IgD-negative memory B cell (primary cell): ENCODE data around the gene SLC27A1. TPM values are rescaled to one million over a fixed set of nuclear protein-coding genes. Genes with fewer than 3 reads are reported as not detected.

ENCODE experiments used
- H3K27ac Mint-ChIP-seq, 3 donors: one replicate each; pipeline ENCODE4 v1.8.0; 2020 to 2022; ENCODE audit warnings: mild to moderate bottlenecking in 3 of 3, mixed read lengths in 3 of 3, moderate library complexity in 1 of 3
- H3K27me3 Mint-ChIP-seq: one replicate; pipeline ENCODE4 v1.8.0; 2021; ENCODE audit warnings: mixed read lengths
- H3K36me3 Mint-ChIP-seq: one replicate; pipeline ENCODE4 v1.8.0; 2020; ENCODE audit warnings: mild to moderate bottlenecking, mixed read lengths
- H3K4me1 Mint-ChIP-seq, 3 donors: one replicate each; pipeline ENCODE4 v1.8.0; 2020 to 2022; ENCODE audit warnings: mixed read lengths in 3 of 3, mild to moderate bottlenecking in 1 of 3
- H3K4me3 Mint-ChIP-seq, 4 donors: one replicate each; pipeline ENCODE4 v1.8.0; 2020 to 2022; ENCODE audit warnings: mild to moderate bottlenecking in 4 of 4, mixed read lengths in 4 of 4, moderate library complexity in 3 of 4
- H3K9me3 Mint-ChIP-seq, 3 donors: one replicate each; pipeline ENCODE4 v1.8.0; 2020 to 2021; ENCODE audit warnings: mixed read lengths in 3 of 3, mild to moderate bottlenecking in 1 of 3
- polyA plus RNA-seq: library from polyadenylated mRNA; unstranded; fragments of 300-500 nt; fragmentation: Illumina TruSeq; gene quantifications from one replicate; pipeline ENCODE4 v1.2.3, GENCODE V29; 2021

The SLC27A1 gene
- polyA plus RNA-seq: 4.5 TPM

DNA sequence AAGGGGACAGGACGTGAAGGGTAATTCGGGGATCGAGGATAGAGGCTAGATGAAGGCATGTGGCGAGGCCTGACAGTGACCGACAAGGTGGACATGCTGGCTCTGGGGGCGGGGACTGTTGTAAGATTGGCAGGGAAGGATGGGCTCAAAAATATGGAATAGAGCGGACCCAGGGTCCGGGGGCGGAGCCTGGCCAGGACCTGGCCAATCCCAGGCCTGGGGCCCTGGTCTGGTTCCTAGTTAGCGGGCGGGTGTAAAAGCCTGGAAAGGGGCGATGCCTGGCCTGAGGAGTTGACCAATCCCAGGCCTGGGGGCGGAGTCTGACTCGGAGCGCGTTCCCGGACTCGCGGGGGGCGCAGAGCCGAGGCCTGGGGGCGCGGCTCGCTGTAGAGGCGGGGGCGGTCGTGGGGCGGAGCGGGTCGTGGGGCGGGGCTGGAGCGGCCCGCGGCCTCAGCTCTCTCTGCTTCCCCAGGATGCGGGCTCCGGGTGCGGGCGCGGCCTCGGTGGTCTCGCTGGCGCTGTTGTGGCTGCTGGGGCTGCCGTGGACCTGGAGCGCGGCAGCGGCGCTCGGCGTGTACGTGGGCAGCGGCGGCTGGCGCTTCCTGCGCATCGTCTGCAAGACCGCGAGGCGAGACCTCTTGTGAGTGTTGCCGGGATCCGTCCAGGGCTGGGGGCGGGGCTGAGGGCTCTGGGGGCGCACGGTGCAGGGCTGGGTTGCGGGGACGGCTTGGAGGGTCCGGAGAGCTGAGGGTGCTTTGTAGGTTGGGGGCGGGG is at the start of gene SLC27A1:
SLC27A1 (plus strand) TSS at position 457 of the 774 bp plus-strand sequence; CDS start at position 474, 17 bp downstream.
- Mint-ChIP-seq H3K9me3 (no peaks in the 10 kb centered on the region), H3K4me1 (peaks cover 3 to 16% (median 13%) of the 10 kb centered on the region in 3 donors), H3K27me3 (no peaks in the 10 kb centered on the region), H3K27ac (peak within 1 kb of the TSS; percentile 32 to 96 (median 82)), H3K4me3 (peak within 1 kb of the TSS; percentile 79 to 98 (median 97)), H3K36me3 (peaks cover 3% of the 10 kb centered on the region)

DNA sequence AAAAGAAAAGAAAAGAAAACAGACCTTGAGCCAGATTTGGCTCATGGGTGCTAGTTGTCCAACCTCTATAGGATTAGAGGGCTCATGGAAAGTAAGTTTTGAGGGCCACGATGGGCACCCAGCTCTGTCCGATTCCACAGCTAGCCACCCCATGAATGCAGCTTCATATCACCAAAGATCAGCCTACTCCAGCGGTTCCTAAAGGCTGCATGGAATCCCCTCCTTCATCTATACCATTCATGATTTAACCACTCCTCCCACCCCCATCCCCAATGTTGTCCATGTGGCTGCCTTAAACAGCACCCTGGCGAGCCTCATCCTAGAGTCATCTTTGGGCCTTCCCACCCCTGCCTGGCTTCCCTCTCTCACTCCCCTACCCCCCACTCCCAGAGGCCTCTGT is 48.4 kb upstream of the SLC27A1 start:
- Mint-ChIP-seq H3K27me3 (peaks cover under 1% of the 10 kb centered on the region), H3K9me3 (no peaks in the 10 kb centered on the region), H3K4me3 (peak overlapping the region in 2 of 4 donors; percentile 4 to 58), H3K4me1 (peaks cover 6 to 13% (median 7%) of the 10 kb centered on the region in 3 donors), H3K27ac (no peak overlapping the region), H3K36me3 (peaks cover 1% of the 10 kb centered on the region)

DNA sequence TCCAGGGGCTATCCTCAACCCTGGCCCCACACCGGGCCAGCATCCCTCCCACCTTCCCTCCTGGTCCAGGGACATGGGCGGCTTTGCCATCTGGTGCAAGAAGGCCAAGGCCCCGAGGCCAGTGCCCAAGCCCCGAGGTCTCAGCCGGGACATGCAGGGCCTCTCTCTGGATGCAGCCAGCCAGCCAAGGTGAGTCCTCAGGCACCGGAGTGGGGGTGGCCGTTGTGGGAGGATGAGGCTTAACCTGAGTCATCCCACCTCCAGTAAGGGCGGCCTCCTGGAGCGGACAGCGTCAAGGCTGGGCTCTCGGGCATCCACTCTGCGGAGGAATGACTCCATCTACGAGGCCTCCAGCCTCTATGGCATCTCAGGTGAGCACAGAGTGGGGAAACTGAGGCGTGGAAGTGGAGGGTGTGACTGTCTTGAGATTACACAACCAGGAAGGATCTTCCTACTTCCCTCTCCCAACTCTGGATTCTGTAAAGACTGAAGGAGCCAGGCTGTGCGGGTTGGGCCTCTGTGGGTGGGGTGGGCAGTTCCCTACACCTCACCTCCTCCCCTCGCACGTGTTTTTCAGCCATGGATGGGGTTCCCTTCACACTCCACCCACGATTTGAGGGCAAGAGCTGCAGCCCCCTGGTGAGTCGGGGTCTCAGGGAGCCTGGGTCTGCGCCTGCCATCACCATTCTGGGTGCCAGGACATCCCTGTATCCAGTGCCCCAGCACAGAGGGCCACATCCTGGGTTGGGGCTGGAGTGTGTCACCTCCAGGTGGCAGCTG is 46.7 kb upstream of the SLC27A1 start:
- Mint-ChIP-seq H3K27ac (no peak overlapping the region), H3K4me3 (peak overlapping the region in 2 of 4 donors; percentile 14 to 60), H3K9me3 (no peaks in the 10 kb centered on the region), H3K27me3 (no peaks in the 10 kb centered on the region), H3K4me1 (peaks cover 6 to 13% (median 6%) of the 10 kb centered on the region in 3 donors), H3K36me3 (peaks cover 1% of the 10 kb centered on the region)

DNA sequence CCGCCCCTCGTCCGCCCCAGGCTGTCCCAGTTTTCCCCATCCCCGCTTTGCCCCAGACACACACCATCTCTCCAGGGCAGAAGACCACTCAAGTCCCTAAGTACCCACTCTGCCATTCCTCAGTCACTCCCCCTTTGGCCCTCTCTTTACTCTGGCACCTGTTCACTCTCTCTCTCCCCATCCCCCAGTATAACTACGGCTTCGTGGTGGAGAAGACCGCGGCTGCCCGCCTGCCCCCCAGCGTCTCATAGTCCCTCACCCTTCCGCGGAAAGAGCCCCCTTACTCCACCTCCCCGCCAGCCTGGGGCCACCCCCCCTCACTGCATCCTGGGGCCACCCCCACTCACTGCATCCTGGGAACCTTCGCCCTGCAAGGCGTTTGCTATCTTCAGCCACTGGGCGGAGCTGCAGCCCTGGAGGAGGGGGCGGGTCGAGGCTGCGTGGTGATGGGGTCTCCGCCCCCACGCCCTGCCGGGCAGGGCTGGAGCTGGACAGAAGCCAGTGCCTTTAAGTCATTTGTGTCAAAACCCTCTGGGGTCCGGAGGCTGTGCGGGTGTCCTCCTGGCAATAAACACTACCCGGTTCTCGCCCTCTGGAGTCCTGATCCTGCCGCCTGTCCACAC is 45.5 kb upstream of the SLC27A1 start:
- Mint-ChIP-seq H3K27ac (no peak overlapping the region), H3K4me3 (no peak overlapping the region), H3K4me1 (peaks cover 0 to 6% (median under 1%) of the 10 kb centered on the region in 3 donors), H3K36me3 (no peaks in the 10 kb centered on the region), H3K9me3 (no peaks in the 10 kb centered on the region), H3K27me3 (no peaks in the 10 kb centered on the region)

DNA sequence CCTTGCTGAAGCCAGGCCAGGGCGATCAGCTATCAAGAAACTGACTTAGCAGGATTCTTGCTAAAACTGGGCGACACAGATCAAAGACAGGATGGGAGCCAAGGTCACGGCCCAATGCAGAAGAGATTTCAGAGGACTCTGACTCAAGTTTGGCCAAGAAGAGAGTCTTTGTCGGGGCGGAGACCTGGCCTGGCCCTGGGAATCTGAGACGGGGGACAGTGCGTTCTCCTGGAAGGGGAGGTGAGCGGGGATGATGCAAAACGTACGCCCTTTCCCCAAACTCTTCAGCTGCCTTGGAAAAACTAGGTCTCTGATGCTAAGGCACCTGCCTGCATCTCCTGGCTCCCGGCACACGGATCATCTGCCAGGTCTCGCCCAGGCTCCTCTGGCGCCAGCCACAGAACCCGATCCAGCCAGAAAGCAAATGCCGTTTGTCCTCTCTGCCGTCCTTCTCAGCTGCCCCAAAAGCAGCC is 40.6 kb upstream of the SLC27A1 start:
- peak overlapping the region in 1 of 3 donors; percentile 42 for H3K27ac Mint-ChIP-seq
- no peaks in the 10 kb centered on the region for H3K4me1 Mint-ChIP-seq
- no peaks in the 10 kb centered on the region for H3K36me3 Mint-ChIP-seq
- H3K4me3 Mint-ChIP-seq: no peak overlapping the region
- H3K27me3 Mint-ChIP-seq: no peaks in the 10 kb centered on the region
- no peaks in the 10 kb centered on the region for H3K9me3 Mint-ChIP-seq

DNA sequence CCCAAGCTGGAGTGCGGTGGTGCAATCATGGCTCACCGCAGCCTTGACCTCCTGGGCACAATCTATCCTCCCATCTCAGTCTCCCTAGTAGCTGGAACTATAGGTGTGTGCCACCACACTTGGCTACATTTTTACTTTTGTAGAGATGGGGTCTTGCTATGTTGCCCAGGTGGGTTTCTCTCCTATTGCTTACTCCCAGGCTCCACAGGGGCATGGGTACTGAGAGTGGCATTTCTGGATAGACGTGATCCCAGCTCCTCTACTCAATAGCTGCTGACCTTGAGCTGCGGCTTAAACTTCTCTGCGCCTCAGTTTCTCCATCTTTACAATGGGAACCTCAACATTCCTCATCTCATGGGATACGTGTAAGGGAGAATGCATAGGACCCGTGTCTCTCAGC is 38.9 kb upstream of the SLC27A1 start:
- H3K27ac Mint-ChIP-seq: no peak overlapping the region

DNA sequence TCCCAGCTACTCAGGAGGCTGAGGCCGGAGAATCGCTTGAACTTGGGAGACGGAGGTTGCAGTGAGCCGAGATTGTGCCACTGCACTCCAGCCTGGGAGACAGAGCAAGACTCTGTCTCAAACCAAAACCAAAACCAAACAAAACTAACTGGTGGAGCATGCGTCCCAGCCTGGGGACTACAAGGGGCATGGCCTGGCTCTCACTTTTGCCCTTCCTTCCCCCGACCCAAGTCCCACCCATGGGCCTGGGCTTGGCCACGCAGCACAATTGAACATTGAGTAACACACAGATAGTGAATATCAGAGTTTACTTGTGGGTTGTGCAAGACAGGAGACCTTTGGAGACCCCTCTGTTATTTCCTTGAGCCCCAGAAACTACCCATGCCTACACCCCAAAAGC is 35.1 kb upstream of the SLC27A1 start:
- Mint-ChIP-seq H3K36me3 (no peaks in the 10 kb centered on the region), H3K4me1 (no peaks in the 10 kb centered on the region), H3K4me3 (no peak overlapping the region), H3K27me3 (no peaks in the 10 kb centered on the region), H3K9me3 (no peaks in the 10 kb centered on the region), H3K27ac (no peak overlapping the region)

More for the DNA sequence above, 38.9 kb upstream of the SLC27A1 start:
- Mint-ChIP-seq H3K4me3 (no peak overlapping the region), H3K9me3 (no peaks in the 10 kb centered on the region), H3K27me3 (no peaks in the 10 kb centered on the region), H3K4me1 (no peaks in the 10 kb centered on the region), H3K36me3 (no peaks in the 10 kb centered on the region)

DNA sequence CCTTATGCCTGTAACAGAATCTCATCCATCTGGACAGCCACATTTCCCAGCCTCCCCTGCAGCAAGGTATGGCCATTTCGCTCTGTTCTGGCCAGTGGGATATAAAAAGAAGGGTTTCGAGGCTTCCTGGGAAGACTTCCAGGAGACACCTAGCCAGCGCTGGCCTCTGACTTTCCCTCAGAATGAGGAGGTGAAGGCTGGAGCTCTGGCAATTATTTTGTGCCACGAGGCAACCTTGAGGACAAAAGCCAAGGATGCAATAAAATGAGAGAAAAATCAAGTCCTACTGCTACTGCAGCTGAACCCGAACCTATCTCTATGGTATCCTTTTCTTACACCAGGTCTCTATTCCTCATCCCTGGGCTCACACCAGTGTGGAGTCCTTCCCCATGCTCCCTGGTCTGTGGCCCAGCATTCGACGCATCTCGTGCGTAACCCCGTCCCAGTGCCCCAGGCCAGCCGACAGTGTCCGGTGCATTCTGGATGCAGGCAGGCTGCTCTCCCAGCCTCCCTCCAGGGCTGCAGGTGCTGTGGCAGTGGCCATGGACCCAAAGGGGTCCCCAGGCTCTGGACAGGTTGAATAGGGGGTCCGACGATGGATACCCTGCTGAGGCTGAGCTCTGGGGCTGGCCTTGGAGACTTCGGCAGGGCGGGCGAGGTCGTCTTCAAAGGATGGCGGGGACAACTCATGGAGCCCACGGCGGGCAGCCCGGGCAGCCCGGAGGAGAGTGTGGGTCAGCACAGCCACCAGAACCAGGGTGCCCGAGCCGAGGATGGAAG is 34.0 kb upstream of the SLC27A1 start:
- no peak overlapping the region for H3K27ac Mint-ChIP-seq
- no peaks in the 10 kb centered on the region for H3K9me3 Mint-ChIP-seq
- no peaks in the 10 kb centered on the region for H3K27me3 Mint-ChIP-seq
- H3K36me3 Mint-ChIP-seq: no peaks in the 10 kb centered on the region
- no peaks in the 10 kb centered on the region for H3K4me1 Mint-ChIP-seq
- no peak overlapping the region for H3K4me3 Mint-ChIP-seq

DNA sequence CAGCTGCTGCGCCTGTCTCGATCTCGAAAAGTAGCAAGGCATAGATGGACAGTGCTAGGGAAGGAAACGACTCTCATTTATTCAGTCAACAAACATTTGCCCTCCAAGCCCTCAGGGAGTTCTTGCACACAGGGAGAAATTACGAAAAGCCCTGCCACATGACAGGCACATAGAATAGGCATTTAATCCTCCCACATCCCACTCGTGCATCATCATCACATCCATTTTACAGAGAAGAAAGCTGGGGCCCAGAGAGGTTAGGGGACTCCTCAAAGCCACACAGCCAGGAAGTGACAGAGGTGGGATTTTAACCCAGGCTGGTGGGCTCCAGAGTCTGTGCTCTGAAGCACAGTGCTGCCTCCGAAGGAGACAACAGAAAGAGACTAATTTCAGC is 33.5 kb upstream of the SLC27A1 start:
- Mint-ChIP-seq H3K4me1 (no peaks in the 10 kb centered on the region), H3K9me3 (no peaks in the 10 kb centered on the region), H3K27me3 (no peaks in the 10 kb centered on the region), H3K36me3 (no peaks in the 10 kb centered on the region), H3K4me3 (no peak overlapping the region), H3K27ac (no peak overlapping the region)

DNA sequence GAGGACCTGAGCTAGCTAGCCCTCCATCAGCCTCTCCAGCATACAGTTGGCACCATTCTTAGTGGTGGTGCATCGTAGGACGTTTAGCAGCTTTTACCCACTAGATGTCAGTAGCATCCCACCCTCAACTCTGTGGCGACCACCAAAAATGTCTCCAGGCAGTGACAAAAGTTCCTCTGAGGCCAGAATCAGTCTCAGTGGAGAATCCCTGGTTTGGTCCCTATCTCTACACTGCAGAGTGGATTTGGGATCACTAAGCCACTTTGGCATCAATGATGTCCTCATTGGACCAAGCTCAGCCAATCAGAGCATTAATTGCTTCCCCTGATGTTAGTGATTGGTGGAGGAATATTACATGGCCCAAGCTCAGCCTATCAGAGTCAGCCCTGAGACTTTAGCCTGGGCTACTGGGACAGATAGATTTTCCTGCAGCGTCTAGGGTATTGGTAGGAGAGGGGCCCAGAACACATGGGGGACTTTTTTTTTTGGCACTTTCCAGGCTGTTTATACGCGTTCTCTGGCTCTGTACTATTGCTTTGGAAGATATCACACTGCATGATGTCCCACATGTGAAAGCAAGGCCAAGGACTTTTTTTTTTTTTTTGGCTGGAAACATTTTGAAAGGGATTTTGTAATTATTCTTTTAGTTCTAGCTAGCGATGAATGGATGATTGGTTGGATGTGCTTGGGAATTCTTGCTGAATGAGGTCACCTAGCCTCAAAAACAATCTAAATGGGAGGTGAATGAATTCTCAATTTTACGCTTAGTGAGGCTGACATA is 28.9 kb upstream of the SLC27A1 start:
- Mint-ChIP-seq H3K4me1 (no peaks in the 10 kb centered on the region), H3K27me3 (no peaks in the 10 kb centered on the region), H3K27ac (no peak overlapping the region), H3K36me3 (no peaks in the 10 kb centered on the region), H3K9me3 (no peaks in the 10 kb centered on the region), H3K4me3 (peak overlapping the region in 1 of 4 donors; percentile 13)

DNA sequence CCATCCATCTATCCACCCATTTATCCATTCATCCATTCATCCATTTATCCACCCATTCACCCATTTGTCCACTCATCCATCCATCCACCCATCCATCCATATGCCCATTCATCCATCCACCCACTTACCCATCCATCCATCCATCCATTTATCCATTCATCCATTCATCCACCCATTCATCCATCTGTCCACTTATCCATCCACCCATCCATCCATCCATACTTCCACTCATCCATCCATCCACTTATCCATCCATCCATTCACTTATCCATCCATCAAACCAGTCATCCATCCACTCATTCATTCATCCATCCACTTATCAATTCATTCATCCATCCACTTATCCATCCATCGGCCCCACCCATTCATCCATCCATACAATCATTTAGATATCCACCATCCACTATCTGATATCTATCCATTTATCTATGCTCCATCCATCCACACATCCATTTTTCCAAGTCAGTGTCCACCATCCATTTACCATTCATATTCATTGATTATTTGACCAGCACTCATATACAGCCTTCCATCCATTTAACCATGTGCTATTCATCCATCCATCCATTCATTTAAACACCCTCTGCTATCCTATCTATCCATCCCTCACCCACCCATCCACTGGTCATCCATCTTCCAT is 24.7 kb upstream of the SLC27A1 start:
- Mint-ChIP-seq H3K27me3 (peaks cover 16% of the 10 kb centered on the region), H3K27ac (no peak overlapping the region), H3K36me3 (no peaks in the 10 kb centered on the region), H3K4me3 (no peak overlapping the region), H3K4me1 (peaks cover 0 to 7% (median 0%) of the 10 kb centered on the region in 3 donors), H3K9me3 (peaks cover 0 to 2% (median 0%) of the 10 kb centered on the region in 3 donors)

DNA sequence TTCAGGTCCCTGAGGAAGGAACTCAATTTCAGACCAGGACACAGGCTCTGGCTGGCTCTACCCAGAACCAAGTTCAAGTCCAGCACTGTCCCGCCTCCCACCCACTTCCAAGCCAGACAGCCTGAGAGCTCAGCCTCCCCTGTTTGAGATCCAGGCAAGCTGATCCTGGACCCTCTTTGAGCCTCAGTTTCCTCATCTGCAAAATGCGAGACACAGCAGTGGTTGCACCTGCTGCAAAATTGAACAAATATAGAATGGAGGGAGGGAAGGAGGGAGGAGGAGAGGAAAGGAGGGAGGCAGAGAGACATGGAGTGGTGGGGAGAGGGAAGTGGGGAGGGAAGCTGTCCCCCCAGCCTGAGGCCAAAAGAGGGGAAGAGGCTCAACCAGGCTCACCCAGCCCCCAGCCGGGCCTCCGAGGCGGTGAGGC is 22.6 kb upstream of the SLC27A1 start:
- peaks cover 0 to 2% (median 0%) of the 10 kb centered on the region in 3 donors for H3K9me3 Mint-ChIP-seq
- H3K27ac Mint-ChIP-seq: no peak overlapping the region
- H3K36me3 Mint-ChIP-seq: no peaks in the 10 kb centered on the region
- peak overlapping the region in 3 of 4 donors; percentile 32 to 52 (median 43) for H3K4me3 Mint-ChIP-seq
- H3K4me1 Mint-ChIP-seq: peaks cover 0 to 7% (median 0%) of the 10 kb centered on the region in 3 donors
- H3K27me3 Mint-ChIP-seq: peaks cover 29% of the 10 kb centered on the region

DNA sequence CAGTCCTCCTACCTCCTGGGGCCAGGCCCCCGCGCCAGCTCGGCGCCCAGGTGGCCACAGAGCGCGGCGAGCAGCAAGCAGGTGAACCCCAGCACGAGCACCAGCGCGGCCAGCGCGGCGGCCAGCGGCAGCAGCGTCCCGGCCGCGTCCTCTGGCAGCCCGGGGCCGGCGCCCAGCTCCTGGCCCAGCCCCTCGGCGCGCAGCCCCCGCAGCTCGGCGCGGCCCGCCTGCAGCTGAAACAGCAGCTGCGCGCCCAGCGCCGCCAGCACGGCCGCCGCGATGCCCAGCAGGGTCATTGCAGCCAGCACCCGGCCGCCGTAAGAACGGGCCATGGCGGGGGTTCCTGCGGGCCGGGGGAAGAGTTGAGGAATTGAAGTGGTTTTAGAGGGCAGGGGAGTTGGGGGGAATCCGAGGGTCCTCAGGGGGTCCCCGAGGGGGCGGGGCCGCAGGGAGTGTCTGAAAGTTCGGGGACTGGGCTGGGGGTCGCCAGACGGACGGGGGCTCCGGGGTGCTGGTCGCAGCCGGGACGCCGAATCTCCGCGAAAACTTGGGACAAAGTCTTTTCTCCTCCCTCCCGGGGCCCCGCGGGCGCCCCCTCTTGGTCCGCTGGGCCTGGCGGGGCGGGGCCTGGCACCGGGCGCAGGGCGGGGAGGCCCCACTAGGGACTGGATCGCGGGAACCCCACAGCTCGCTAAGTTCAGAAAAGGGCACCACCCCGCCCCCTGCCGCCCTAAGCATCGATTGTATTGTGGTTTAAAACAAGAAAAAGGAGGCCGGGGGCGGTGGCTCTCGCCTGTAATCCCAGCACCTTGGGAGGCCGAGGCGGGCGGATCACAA is 22.0 kb upstream of the SLC27A1 start, which contains the start of gene TMEM221:
TMEM221 (minus strand) TSS at position 538 of the 837 bp plus-strand sequence; CDS start at position 332, 206 bp downstream.
- Mint-ChIP-seq H3K27ac (no peak within 1 kb of the TSS), H3K4me1 (peaks cover 1 to 8% (median 2%) of the 10 kb centered on the region in 3 donors), H3K4me3 (peak within 1 kb of the TSS in 3 of 4 donors; percentile 32 to 52 (median 43))

More for the DNA sequence above, 22.0 kb upstream of the SLC27A1 start, which contains the start of gene TMEM221:
- Mint-ChIP-seq H3K27me3 (peaks cover 31% of the 10 kb centered on the region), H3K36me3 (no peaks in the 10 kb centered on the region), H3K9me3 (peaks cover 0 to 3% (median 0%) of the 10 kb centered on the region in 3 donors)
